GM18498 (cell line): Measurements from ENCODE around the gene GSE1.
A peak's percentile ranks its signal among the peaks of the same experiment; 100 is the strongest.

Experiments used
- ATAC-seq: cut with Tn5 transposase; IDR thresholded peaks from one replicate; pipeline ENCODE4 v1.9.1; 2021; ENCODE audit warnings: mild to moderate bottlenecking, moderate library complexity; ENCODE audit not compliant: unreplicated experiment

GSE1 gene

DNA sequence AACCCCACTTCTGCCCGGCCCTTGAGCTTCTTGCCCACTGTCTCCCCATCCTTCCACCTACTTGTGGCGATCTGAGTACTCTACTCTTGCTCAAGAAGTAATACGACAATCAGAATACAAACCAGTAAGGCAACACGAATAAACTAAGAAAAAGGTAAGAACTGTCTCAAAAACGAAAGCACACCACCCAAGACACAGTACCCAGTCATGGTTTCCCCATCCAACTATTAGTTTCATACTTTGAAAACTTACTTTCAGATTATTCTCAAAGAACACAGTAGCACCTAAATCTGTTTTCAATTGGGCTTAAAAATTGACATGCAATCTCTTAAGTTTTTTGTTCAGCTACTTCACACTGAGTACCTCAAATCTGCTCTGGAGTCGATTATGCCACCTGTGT is 61.7 kb downstream of the GSE1 start:
- ATAC-seq, result peak; percentile 71

DNA sequence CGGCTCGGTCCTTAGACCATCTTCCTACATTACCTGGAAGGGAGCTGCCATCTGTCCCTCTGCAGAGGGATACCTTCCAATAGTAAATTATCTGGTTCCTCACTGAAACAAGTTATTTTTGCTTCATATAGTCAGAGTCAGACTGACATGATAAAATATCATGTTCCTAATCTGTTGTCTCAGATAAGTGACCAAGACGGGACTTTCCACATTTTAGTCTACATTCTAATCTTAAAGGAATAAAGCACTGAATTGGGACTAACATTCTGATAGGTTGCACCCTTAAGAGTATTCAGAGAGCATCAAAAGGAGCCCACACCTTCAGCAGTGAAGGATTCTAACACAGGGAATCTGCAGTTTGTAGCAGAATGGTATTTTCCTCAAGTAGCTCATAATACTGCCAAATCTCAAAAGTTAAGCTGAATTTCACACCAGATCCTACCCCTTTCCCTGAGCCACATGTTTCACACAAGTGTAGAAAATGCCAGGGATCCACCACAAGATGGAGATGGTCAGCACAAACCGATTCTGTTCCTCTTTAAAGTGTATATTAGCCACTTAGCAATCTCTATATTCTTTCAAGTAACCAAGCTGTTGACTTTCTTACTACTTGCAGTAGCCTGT is 62.2 kb downstream of the GSE1 start:
- ATAC-seq, result peak; percentile 23

DNA sequence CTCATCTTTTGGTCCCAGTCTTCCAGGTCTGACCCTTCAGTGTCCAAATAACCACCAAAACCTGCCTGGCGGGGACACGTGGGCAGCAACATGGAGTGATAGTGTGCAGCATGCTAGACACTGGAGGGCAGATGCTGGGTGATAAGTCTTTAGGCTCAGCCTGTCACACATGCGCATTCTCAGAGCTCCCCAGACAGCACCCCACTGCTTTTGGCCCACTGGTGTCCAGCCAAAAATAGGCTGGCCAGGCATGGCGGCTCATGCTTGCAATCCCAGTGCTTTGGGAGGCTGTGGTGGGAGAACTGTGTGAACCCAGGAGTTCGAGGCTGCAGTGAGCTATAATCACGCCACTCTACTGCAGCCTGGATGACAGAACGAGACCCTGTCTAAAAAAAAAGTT is 63.3 kb downstream of the GSE1 start:
- no peak for ATAC-seq

DNA sequence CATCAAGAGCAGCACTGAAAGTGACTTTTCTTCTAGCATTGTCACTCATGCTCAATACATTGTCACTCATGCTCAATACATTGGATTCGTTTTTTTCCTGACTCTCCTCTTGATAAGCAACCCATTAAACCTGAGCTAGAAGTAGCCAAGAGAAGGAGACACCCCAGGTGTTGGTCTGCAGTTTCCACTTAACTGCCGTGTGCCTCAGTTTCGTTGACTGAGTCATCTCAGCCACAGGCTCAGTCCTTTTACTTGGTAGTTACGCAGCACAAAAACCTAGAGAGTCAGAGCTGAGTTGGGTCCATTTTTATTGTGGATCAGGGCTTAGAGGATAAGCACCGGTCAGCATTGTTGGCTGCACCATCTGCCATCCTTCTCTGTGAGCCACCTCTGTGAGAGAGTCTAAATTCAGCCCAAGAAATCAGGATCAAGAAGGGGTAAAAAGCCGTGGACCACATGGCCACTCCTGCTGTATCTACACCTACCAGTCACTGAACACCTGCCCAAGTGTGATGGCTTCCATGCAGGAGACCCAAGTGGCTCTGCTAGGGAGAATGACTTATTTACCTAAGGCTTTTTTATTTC is 64.4 kb downstream of the GSE1 start:
- ATAC-seq, result no peak

DNA sequence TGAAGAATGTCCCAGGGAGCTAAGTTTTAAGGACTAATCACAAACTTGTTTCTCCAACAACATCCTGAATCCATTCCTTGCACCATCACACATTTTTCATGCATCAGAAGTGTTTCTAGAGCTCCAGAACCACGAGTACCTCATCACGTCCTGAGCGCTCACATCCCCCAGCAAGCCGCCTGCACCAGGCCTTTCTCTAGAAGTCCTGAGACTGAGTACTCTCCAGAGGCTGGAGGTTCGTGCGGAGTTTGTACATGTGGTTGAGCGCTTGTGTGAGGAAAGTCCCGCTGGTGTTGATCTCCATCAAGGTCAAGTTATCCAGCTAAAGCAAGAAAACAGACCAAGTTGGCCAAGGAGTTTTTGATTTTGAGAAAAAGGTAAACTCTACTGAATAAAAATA is 64.9 kb downstream of the GSE1 start:
- ATAC-seq, result no peak

DNA sequence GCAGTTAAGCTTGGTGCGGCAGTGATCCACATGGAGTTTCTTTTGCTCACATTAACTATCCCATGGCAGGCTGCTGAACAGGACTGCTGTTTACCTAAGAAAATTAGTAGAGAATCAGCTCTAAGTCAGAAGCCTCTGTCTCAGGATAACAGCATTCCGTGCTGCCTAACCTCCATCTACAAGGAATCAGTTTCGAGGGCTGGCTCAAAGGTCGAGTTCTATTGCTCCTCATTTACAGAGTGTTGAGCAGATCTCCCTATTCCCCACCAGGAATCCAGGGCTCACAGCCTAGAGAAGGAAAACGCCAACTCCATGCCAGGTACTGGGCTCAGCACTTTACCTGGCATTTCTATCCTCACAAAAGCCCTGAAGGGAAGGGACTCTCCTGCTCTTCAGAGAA is 65.7 kb downstream of the GSE1 start:
- no peak for ATAC-seq

DNA sequence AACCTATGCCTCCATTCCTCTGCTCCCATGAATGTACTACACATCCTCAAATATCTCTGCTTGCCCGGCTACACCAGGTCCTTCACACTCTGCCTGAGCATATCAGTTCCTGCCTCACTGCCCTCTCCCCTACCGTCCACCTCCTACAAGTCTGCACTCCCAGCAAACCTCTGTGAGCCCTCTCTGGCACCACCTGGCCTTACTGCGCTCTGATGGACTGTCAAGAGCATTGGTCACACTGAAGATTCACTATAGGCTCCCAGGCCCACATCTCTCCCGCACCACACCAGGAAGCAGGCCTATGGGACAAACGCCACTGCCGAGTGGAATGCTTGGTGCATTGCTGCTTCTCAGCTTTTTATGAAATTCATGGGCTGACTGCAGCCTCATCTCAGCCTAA is 66.7 kb downstream of the GSE1 start:
- no peak for ATAC-seq

DNA sequence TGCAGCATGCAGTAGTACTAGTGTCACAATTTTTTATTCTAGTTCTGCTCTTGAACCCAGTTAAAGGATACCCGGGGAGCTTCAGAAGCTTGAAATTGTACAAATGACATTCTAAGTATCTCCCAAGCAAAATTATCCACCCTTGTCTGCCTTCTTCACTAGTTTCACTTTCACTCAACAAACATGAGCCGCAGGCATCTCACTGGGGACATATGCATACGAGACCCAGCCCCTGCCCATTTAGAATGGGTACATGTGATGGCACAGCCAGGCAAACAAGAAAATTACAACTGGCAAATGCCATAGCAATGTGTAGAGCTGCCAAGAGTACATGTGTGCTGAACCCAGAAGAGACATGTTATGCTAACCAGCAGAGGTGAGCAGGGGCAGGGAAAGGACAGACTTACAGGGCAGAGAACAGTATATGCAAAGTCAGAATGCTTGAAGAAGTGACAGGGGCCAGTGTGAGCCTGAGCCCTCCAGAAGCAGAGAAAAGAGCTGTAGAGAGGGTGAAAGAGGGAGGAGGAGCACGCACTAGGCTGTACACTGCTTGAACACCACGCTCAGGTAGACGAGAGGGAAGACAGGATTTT is 67.3 kb downstream of the GSE1 start:
- ATAC-seq, result no peak

DNA sequence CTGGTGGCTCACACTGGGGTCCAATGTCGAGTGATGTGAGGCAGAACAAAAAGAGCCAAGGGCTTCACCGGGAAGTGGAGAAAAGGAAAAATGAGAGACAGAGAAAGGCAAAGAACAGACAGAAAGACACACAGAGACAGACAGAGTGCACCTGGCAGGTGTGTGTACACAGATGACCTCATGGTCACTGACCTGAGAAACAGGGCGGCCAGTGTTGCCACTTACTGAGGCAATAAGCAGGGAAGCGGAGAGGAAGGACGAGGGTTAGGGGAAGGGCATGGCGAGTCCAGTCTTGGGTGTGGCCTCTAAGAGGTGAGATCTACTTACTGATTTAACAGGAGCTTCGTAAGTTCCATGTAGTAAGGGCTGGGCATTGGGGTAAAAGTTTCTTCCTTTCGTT is 68.1 kb downstream of the GSE1 start:
- no peak for ATAC-seq

DNA sequence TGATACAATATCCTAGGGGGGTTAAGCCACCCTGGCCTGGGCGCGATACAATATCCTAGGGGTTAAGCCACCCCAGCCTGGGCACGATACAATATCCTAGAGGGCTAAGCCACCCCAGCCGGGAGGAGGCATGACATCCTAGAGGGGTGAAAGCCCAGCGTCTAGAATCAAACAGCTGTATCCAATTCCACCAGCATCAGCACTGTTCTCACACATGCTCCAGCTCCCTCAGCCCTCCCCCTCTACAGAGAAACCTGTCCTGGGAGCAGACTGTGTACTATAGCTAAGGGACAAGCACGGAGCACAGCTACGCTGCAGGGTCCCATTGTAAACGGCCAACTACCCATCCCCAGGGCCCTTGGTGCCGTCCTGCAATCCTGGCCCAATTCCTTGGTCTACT is 69.4 kb downstream of the GSE1 start:
- no peak for ATAC-seq

DNA sequence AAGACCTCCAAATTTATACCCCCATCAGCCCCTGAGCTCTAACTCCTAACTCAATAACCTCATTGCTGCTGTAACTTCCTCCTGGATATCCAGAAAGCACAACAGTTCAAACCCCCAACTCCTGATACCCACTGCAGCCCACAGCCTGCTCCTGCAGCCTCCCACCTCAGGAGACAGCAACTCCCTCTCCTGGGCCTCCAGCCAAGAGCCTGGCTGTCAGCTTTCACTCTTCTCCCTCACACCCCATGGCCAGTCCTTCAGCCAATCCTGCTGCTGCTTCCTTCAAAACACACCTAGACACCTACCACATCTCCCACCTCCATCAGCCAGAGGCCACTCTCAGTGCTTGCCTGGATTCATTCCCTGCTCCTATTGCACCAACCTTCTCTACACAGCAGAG is 70.2 kb downstream of the GSE1 start:
- no peak for ATAC-seq

DNA sequence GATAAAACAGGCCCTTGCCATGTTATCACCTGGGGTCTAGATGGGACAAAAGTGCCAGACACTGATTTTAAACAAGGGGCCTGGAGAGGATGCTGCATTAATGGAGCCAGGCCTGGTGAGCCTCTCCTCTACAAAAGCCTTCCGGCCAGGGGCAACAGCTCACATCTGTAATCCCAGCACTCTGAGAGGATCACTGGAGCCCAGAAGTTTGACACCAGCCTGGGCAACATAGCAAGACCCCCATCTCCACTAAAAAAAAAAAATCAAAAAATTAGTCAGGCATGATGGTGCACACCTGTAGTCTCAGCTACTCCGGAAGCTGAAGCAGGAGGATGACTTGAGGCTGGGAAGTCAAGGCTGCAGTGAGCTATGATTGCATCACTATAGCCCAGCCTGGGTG is 72.1 kb downstream of the GSE1 start:
- no peak for ATAC-seq

DNA sequence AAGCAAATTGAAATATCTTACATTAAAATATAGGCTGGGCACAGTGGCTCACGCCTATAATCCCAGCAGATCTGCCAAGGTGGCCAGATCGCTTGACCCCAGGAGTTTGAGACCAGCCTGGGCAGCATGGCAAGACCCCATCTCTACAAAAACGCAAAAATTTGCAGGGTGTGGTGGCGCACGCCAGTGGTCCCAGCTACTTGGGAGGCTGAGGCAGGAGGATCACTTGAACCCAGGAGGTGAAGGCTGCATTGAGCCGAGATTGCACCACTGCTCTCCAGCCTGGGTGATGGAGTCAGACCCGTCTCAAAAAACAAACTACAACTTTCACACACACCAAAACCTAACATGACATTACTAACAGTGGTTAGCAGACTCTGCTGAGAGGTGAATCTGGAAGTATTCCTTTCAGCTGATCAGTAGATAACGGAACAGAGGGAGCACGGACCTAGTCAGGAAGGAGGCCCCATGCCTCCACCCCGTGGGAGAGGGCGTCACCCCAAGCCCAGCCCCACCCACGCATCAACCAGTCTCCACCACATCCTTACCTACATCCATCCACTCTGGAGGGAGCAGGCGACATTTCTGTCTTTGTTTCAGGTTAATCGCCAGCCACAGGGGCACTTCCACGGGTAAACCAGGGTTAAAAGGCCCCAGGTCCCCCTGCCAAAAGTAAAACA is 73.9 kb downstream of the GSE1 start:
- no peak for ATAC-seq

DNA sequence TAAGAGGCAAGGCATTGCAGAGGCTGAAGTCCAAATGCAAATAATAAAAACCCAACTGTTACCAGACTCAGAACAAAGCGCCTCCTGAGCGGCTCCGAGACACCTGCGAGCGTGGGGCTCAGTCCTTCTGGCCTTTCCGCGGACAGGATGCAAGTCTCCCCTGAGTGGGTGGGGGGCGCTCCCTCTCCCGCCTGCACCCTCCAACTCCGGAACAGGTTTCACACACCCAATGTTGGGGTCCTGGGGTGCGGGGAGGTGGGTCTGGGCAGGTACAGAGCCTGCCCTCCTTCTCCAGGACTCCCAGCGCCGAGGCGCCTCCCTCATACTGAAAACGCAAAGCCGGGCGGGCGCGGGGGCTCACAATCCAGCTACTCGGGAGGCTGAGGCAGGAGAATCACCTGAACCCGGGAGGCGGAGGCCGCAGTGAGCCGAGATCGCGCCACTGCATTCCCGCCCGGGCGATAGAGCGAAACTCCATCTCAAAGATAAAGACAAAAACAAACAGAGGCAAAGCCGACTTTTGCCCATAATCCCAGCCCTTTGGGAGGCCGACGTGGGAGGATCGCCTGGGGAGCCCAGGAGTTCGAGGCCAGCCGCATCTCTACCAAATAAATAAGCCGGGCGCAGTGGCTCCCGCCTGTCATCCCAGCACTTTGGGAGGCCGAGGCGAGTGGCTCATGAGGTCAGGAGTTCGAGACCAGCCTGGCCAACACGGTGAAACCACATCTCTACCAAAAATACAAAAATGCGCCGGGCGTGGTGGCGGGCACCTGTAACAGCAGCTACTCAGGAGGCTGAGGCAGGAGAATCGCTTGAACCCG is 74.7 kb downstream of the GSE1 start:
- ATAC-seq, result no peak

DNA sequence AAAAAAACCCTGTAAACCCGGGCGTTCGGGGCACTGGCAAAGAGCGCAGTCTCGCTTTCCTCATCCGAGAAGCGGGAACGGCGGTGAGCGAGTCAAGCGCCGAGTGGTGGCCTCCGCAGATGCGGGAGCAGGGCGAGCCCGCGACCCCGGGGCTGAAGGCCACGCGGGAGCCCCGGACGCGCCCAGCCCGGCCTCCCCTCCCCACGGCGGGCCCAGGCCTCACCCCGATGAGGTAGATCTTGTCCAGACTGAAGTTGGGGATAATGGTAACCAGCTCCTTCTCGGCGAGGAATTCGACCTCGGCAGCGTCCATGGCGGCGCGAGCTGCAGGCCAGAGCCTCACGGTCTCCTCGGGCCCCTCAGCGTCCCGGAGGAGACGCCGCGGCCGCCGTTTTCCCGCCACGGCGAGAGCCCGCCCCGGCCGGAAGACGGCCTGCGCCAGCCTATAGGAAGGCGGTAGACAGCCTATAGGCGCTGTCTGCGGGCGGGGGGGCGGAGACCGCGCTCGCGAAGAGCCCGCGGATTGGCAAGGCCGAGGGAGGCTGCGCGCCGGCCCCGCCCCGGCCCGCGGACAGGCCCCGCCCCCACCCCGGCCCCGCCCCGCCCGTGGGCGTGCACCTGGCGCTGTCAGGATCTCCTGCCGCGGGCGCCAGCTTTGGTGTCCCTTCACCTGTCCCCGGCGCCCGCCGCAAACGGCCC is 75.6 kb downstream of the GSE1 start, which contains the start of gene GINS2:
Gene GINS2 (minus strand): TSS at position 369 of the 699 bp plus-strand sequence. CDS start 56 bp downstream, at position 313.
- peak; percentile 94 for ATAC-seq

DNA sequence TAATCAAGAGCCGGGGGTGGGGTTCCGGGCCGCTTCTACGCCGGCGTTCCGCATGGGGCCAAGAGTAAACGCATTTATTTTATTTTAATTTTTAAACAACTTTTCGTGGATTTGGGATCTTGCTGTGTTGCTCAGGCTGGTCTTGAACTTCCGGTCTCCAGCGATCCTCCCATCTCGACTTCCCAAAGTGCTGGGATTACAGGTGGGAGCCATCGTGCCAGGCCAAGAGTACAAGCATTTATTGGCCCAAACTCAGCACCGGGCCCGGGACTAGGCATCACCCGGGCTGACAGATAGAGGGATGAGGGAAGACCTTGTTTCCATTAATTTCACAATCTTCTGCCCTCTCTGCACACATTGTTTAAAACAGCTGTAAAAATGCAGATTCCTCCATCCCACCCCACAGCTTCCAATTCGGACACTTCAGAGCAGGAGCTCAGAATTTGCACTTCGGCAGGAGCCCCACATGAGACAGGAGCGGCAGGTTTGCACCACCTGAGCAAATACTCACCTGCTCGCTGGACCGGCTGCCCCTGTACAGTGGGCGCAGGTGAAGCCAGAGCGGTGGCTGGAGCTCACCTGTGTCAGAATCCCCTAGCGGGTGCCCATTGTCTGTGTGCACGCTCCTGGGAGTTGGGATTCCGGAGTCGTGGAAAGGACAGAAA is 76.3 kb downstream of the GSE1 start:
- no peak for ATAC-seq

DNA sequence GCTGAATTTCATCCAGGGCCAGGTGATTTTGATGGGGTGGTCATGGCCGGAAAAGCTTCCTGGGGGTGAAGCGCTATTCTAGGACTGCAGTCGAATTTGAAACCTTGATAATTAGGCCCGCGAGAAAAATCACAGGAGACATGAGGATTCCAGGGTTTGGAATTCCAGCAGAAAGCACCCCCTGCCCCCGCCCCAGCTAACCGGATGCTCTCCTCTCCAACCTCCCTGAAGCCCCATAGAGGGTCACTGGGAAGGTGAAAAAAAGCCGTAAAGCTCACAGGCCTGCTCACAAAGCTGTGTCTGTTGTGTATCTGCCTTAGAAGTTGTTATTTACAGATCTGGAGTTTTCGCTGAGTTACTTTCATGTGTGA is 76.8 kb downstream of the GSE1 start:
- ATAC-seq, result no peak

DNA sequence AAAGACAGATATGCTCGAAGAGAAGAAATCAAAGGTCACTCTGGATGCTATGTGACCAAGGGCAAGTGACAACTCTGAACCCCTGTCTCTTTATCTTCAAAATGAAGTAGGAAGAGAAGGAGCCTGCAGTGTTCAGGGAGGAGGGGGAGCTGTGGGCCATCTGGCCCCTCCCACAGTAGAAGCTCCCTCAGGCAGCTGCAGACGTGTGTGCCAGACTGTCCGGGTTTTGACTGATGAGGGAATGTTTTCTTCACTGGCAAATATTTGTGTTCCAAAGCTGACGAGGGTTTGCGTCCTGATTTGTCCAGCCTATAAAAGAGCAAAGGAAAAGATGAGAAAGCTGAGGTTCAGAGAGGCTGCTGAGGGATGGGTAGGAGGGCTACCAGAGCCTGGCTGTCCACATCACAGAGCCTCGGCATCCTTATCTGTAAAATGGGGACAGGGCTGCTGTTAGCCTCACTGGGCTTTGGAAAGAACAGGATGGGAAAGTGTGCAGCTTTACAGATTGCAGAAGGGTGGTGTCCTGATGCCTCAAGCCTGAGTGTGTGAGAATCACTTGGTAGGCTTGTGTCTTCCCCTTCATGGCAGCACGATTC is 77.4 kb downstream of the GSE1 start:
- no peak for ATAC-seq

DNA sequence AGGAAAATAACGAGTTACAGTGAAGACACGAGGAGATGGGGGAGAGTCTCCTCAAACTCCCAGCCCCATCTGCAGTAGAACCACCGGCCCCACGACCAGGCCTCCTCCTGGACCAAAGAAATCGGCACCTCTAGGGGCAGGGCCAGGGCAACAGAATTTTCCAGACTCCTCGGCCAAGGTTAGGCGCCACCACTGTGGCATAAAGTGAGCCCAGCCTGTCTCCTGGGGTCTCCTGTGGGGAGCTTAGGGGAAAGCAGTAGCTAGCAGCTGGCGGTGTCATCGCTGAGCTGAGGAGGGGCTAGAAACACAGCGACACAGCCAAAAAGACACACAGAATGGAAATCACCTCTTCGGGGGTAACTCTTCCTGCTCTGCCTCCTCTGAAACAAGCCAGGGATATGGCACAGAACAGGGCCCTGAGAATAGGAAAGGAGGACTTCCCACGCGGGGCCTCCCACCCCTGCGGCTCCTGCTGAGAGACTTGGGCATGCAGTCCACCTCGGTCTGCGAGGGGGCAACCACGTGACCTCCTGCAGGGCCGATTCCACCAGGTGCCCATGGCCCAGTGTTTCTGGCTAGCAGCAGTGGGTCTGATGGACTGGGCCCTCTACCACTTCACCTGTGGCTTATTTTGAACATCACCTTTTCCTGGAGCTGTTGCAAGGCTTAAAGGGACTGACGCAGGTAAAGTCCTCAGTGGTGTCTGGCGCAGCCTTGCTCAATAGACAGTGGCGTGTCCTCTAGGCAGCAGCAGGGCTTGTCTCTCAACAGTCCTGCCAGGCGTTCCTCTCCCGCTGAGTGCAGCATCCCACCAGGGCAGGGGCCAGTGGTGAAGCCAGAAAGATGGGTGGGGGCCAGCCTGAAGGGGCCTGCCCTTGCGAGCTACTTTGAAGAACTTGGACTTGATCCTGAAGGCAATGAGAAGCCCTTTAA is 82.3 kb downstream of the GSE1 start:
- no peak for ATAC-seq
